ENCODE measurements around the gene TP73.

Gene TP73

DNA sequence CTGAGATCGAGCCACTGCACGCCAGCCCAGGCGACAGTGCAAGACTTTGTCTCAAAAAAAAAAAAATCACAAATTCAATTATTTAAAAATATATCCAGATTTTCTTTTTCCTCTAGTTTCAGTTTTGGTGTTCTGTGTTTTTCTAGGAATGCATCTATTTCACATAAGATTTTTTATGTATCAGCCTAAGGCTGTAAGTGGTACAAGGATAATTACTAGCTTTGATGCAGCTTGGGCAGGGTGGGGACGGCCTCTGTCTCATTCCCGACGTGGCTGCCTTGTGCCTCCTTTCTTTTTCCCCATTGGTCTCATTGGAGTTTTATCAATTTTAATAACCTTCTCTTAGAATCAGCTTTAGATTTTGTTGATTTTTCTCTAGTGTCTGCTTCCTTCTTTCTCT lies 106.8 kb downstream of the TP73 start:
- no peak for DNase-seq

DNA sequence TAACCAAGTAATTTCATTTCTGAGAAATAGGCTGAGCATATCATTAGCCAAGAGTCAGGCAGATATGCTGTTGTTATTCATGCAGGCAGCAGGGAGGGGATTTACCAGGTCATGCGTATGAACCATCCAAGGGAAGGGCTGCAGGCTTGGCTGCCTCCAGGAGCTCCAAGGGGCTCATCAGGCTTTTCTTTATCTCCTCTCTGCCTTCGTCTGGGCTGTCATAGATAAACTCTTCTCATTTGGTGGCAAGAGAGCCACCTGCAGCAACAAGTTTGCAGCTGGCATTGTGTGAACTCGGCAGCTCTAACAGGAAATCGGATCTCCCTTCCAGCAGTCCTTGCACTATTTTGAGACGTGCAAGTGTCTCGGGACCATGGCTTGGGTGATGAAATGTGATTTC lies 107.5 kb downstream of the TP73 start:
- no peak for DNase-seq

DNA sequence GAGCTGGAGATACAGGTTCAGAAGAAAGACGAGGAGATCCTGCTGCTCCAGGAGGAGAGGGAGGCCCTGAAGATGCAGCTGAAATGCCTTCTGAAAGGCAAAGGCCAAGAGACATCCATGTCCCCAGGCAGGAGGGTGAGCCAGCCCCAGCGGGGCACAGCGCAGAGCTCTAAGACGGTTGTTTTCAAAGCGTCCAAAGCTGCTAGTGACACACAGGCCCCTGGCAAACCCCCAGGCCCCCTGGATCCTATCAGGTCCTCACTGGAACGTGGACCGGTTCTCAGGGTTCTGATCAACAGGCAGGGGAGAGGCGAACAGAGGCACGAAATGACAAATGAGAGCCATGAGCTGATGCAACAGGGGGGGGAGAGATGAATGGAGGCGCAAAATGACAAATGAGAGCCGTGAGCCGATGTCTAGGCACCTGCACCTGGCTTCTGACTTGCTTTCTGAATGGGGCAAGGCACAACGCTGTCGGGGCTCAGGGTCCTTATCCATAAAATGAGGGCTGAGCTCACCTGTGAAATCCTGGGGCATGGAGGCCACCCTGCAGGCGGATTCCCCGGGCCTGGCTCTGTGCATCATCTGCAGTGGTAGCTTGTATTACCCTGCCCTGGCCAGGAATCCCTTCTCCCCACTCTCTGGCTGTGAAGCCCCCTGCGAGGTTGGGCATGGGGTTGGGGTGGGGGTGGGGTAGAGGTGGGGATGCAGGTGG lies 109.1 kb downstream of the TP73 start:
- no peak for DNase-seq

DNA sequence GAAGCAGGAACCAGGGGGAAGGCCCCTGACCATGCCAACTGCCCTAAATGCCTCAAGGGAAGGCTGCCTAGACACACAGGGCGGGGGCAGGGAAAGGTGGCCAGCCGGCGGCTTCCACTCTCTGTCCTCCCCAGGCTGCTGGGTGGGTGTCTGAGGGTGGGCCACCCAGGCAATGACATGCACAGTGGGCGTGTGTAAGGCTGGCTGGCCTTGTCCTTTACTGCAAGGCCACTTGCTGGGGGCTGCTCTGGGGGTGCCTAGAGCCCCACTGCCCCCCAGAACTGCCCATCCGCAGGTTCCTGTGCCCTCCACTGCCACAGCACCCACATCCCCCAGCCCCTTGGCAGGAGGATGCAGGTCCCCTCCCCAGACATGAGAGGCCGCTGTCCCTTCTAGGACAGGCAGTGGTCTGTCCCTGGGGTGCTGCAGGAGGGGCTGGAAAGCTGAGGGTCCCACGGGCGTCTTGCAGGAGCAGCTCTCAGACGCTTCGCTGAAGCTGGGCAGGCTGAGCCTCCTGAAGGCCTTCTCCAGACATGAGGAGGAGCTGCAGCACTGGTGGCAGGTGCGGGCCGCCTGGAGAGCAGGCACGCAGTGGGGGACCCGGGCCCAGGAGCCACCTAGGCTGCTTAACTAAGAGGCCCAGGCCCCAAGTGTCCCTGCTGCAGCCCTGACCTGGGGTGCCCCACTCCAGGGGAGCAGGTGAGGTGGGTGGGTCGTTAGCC lies 110.0 kb downstream of the TP73 start:
- DNase-seq, result no peak

DNA sequence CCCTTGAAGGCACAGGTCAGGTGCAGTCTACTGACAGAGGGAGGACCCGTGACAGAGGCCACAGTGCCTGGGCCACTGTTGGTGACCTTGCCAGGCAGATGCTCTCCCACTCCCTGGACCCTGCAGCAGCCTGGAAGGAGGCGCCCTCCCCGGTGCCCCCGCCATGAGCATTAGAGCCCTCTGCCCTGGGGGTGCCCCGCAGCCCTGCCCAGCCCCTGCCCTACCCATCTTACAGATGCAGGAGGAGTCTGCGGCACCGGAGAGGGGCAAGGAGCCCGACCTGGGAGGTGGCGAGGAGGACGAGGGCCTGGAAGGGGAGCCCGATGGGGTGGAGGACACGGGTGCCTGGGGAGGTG lies 110.5 kb downstream of the TP73 start:
- DNase-seq, result no peak

DNA sequence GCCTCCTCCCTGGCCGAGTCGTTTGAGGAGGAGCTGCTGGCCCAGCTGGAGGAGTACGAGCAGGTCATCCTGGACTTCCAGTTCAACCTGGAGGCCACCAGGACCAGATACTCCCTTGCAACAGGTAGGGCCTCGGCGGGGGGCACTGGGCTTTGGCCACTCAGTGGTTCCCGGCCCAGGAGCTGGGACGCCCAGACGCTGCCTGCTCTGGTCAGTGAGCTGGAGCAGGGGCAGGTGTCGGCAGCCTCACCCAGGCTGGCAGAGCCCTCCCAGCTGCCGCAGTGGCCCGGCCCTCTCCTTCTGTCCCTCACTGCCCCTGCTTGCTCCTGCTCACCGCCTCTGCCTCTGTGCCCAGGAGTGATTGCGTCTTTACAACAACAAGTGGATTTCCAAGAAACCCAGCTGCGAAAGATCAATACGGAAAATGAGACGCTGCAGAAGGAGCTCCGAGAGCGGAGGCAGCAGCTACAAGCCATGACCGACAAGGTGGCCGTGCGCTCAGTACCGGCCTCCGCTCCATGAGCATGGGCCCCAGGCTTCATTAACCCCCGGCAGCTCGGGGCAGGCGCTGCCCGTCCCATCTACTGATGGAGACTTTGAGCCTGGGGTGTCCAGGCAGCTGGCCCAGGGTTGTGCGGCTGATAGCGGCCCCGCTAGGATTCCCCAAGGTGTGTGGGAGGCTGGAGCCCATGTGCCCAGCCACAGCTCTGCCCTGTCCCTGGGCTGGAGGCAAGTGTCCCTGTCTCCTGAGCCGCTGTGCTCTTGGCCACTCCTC lies 111.2 kb downstream of the TP73 start:
- no peak for DNase-seq

DNA sequence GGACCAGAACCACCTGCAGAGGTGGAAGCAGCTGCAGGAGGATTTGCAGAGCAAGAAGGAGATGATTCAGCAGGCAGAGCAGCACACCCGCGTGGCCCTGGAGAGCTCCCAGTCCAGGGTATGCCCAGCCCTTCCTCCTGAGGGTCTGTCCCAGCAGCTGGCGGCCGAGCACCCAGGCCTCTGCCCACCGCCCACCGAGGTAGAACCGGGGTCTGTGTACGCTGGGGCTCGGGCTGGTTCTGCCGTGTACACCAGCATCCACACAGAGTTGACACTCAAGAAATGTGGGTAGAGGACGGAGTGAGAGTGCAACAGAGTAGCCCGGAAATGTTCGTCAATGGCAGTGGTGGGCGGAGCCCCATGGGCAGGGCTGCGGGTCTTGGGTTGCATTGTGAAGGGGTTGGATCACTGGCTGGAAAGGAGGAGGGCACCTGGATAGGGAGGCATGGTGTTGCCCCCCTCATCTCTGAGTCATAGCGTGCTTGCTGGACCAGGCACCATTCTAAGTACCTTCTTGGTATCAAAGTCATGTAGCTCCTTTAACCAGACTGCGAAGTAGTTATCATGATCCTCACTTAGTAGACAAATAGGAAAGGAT lies 115.1 kb downstream of the TP73 start:
- no peak for DNase-seq

DNA sequence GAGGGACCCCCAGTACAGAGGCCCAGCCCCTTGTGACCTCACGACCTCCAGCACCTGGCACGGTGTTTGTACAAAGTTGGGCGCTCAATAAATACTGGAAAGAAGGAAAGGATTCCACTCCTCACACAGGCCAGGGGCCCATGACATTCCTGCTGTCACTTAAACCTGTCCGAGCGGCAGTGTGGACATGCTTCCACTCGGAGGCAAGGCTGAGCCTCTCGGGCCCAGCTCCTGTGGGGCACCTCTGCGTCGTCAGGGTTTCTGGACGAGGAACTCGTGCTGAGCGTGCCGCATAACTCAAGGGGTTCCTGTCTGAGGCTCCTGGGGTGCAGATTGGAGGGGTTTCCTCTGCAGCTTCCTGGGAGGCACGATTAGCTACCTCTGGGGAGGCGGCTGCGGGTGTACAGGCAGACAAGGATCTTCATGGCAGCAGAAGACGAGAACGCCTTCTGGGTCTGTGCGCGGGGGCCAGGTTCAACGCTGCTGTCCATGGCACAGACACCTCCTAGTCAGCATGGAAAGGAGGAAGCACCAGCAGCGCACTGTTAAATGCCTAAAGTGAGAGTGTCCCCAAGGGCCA lies 116.6 kb downstream of the TP73 start:
- DNase-seq, result no peak

DNA sequence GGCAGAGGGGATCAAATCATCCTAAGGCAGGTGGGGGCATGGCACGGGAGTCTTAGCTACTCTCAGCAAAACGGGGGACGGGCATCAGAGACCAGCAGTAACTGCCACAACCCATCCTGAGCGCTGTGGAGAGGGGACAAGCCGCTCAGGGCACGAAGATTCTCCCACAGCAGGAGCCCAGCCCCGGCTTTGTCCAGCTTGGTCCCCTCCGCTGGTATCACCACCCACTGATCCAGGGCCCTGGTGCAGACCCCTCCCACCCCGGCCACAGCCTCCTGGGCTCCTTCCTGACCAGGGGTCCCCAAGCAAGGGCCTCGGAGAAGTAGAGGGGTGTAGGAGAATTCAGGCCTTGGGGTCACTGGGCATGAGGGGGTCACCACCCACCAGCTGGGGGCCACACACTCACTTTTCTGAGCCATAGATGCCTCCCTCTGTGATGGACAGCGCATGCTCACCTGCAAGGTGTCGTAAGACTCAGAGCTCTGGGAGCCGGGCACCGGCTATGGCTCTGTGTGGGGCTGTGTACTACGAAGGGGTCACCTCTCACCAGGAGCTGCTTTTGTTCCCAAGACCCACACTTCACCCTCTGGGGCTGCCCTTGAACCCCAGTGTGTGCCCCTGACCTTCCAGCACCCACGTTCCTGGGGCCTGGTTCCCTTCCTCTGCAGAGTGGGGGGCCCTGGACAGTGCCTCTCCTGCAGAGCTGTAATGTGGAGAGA lies 117.9 kb downstream of the TP73 start:
- no peak for DNase-seq

DNA sequence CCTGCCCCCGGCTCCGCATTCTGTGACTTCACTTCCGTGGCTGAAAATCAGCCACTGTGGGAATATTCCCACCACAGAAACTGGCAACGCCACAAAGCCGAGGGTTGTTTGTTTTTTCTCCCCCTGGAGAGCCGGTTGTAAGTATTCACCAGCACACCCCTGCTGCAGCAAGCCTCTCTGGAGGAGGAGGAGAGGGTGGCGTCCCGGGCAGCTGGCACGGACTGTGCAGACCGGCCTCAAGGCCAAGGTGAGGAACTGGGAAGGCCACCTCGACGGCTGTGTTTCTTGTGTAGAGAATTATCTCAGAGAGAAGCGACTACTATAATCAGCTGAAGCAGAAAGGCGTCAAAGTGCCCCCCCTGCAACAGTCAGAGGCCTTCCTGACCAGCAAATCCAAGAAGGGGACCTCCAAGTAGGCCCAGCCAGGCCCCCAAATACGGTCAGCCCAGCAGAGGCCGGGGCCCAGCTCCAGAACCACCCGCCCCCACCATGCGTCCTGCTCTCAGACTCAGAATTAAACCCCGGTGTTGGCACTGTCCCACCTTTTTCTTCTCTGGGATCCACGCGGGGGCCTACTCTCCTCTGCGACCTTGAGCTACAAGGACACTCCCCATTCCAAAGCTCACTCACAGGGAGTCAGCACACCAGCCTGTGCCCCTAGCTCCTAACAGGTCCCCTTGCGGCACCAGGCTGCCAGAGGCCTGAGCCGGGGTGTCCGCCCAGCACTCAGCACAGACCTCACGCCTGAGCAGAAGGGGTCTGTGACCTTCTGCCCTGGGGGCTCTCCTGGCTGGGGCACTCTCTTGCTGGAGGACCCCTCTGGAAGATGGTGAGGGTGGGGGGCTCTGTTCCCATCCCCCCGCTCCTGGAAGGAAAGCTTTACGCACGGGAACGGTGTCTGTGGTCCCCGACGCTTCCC lies 119.1 kb downstream of the TP73 start:
- DNase-seq, result no peak

DNA sequence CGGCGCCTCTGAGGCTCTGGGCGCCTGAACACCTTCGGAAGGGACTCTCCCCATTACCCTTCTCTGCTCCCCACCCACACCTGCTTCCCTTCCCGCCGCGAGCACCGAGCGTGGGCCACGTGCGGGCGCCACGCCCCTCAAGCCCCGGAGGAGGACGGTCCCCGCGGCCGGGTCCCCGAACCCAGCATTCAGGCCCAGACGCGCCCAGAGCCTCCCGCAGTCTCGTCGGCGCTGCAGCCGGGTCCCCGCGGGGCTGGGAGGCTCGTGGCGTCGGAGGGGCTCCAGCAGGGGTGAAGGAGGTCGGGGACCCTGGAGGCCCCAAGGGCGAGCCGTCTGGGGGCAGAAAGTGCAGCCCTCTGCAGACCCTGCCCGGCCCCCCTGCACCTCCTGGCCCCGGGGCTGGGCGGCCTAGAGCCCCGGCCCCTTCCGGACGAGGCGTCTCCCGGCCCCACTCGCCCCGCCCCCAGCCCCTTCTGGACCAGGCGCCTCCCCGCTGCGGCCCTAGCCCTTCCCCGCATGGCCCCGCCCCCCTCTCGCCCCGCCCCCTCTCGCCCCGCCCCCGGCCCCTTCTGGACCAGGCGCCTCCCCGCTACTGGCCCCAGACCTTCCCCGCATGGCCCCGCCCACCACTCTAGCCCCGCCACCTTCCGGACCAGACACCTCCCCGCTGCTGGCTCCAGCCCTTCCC lies 119.9 kb downstream of the TP73 start:
- peak in 43 of 56 donors; percentile 10 to 82 (median 54) for DNase-seq

DNA sequence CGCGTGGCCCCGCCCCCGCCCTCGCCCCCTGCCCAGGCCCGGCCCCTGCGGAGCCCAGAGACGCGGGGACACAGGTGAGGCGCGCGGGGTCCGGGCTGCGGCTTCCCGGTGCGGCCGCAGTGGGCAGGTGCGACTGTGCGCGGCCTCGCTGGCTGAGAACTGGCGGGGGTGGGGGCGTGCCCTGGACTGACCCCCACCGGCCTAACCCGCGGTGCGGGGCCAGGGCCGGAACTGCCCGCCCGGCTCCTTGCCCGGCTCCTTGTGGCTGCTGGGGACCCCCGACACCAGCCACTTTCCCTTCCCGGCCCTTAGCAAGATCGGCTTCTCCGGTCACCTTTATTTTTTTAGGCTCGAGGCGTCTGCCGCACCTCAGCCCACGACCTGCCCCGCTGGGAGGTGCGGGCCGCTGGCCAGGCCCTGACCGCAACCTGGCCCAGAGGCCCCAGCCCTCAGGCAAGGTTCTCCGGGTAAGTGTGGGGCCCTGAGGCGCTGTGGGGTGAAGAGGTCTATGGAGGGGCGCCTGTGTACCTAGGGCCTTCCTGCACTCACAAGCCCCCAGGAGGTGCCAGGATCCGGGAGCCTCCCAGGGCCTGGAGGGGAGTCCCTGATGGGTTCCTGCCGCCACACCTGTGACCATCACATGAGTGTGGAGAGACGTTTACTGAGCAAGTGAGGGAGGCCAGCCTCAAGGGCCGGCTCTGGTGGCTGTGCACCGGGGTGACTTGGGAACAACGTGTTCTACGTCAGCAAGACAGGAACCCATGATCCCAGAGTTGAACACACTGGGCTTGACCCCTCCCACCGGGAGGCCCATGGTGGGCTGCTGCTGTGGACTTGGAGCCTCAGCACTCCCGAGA lies 120.6 kb downstream of the TP73 start, which contains the start of gene SMIM1:
SMIM1 (plus strand) TSS at position 35 of the 857 bp plus-strand sequence. CDS start 2,625 bp downstream, outside the sequence.
- no peak for DNase-seq

DNA sequence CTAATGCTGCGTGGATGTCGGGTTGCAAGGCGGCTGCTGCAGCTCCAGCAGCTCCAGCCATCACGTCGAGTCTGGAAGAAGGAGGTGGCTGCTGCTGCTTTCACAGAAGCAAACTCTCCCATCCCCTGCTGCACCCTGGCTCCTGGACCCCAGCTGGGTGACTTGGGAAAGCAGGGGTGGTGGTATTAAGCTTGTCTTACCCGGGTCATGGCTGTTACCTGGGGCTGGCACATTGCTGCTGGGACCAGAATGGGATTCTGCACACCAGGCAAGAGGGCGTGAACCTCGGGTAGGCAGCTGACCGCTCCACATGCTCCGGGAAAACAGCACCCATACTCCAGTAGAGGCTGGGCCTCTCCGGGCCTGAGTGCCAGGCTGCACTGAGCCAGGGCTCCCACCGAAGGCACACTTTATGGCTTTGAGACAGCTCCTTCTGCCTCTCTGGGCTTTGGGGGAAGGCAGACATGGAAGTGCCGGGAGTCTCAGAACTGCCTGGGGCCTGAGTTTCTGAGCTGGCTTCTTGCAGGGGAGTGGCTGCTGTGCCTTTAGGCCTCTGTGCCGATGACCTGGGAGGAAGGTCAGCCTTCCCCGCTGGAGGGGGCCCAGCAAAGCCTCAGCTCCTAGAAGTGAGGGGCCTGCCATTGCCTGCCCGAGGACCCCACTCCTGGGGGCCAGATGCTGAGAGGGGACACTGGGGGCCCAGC lies 121.4 kb downstream of the TP73 start:
- no peak for DNase-seq

DNA sequence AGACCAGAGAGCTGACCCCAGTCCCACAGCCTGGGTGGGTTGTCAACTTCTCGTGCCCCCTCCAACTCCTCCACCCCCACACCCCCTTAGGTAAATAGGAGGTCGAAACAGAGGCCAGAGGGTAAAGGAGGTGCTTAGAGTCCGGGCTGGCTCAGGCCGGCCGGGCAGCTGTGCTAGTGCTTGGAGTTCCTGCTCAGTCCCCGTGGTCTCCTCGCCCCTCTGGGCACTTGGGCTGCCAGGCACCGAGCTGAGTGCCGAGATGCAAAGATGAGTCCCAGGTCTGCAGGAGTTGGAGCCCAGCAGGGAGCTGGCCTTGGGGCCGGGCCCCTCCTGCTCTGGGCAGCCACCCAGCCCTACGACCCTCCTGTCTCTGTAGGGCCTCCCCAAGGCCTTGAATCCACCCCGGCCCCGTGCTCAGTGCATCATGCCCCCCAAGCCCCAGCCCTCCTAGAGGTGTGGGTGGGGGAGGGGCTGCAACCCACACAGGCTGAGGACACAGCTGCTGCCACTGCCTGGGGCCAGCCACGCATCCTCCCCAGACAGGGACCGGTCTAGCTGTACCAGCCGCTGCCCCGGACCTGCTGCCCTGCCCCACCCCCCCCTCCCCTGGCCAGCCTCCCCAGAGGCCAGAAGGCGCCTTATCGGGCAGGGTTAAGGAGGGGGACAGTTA lies 122.1 kb downstream of the TP73 start:
- DNase-seq, result peak in 8 of 56 donors; percentile 10 to 47 (median 28)

DNA sequence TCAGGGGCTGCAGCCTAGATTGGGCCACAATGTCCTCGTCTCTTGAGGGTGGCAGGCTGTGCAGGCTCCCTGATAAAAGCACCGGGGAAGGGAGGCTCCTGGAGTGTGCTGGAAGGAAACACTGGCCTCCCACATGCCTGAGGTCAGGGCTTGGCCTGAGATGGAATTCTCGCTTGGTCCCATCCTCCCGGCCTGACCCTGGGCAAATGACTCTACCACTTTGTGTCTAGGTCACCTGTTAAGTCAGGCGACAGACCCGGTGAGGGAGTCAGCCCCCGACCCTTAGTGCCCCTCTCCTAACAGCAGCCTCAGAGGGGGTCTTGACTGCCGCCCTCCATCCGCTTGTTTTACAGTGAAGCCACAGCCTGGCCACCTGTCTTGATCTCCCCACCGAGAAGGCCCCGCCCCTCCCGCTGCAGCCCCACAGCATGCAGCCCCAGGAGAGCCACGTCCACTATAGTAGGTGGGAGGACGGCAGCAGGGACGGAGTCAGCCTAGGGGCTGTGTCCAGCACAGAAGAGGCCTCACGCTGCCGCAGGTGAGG lies 122.7 kb downstream of the TP73 start:
- DNase-seq, result no peak

DNA sequence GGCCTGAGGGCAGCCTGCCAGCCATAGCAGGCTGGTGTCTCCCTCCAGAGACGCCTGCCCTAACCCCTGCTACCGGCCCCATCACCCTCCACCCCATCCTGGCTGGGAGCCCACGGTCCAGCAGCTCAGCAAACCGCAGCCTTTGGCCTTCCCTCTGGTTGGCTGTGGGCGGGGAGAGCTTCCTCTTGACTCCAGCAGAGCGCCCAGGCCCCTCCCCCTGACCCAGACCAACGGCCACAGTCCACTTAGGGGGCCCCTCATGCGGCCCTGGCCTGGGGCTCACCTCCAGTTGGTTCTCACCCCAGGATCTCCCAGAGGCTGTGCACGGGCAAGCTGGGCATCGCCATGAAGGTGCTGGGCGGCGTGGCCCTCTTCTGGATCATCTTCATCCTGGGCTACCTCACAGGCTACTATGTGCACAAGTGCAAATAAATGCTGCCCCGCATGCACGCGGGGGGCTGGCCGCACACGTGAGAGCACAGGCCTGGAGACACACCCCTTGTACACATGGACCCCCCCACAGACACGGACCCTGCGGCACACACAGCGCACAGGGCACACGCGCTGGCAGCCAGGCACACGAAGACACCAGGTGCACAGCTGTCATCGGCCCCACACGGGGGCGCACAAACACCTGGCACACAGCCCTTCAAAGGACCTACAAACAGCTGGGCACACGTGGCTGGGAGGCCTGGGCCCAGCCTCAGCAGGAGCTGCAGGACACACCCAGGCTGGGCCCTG lies 123.3 kb downstream of the TP73 start:
- DNase-seq, result peak in 14 of 56 donors; percentile 5 to 58 (median 32)

Measured in amygdala (tissue), 56 donors.